GM19372 (cell line): ENCODE data around the gene C1orf35.

Experiments used
- ATAC-seq: cut with Tn5 transposase; IDR thresholded peaks from one replicate; pipeline ENCODE4 v1.9.1; 2021; ENCODE audit warnings: mild to moderate bottlenecking, low read depth, moderate library complexity; ENCODE audit not compliant: unreplicated experiment

C1orf35 gene

DNA sequence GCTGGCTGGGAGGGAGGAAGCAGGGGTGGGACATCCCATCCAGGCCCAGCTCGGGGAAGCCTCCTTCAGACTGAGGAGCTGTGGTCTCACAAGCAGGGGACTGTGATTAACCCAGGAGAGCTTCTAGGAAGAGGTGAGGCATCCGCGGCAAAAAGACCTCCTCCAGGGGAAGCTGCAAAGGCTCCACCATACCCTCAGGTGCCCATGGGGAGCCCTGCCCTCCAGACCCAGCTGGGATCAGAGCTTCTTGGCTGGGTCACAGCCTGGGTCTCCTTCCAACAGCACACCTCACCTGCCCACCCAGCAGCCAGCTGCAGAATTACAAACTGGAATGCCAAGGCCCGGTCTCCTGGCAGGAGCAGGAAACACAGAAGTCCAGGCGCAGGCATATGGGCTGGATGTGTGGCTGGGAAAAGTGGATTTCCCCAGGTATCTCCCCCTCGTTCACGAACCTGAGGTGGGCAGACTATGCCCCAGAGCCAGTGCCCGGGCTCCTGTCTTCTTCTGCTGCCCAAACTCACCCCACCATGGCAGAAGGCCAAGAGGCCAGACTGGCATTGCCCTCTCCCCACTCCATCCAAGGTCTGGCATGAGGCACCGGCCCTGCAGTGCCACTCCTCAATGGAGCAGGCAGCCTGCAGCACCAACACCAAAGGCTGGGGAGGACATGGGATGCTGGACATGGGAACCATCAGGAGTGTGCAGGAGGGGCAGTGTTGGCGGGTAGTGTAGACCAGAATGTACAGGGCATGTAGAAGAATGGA is 36.1 kb downstream of the C1orf35 start:
- no peak for ATAC-seq

DNA sequence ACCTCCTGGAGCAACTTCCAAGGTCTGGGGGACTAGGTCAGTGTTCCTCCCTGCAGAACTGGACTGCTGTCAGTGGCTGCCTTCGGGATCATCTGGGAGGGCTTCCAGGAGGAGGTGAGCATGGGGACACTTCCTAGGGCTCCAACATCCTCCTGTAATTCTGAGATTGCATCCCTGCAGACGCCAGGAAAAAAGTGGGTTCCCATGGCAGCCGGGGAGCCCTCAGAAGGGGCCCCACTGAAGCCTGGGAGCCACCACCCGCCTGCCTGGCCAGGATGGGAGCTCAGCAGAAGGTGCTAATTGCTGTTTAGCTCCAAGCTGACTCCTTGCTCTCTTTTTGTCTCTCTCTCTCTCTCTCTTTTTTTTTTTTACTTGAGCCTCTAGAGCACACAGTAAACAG is 36.7 kb downstream of the C1orf35 start:
- no peak for ATAC-seq

DNA sequence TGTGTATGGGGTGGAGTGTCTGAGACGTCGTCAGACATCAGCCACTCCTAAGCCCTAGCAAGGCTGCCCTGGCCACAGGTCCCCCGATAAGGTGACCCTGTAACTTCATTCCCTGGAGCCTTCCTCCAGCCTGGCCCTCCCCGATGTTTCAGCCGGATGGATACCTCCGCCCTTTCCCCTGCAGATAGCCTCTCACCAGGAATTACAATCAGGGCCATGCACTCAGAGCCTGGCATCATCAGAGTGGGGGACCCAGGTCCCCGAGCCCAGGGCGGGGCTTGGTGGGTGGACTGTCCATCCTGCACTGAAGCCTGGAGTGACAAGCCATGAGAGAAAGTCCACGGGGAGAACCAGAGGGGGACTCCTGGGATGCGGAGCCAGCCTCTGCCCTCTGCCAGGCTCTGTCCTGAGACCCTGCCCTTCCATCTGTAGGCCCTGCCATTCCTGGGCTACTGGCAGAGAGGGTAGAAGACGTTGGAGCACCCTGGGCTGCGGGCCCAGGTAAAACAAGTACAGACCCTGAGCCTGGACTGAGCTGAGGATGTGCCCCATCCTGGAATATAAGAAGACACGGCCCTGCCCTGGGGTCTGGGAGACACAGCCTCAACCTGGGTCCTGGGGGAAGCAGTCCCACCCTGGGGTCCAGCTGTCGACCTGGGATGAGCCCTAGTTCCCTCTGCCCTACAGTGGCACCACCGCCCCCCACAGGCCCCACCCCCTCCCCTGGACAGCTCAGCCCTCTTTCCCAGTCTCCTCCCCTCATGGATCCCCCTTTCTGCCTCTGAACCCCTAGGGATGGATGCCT is 37.4 kb downstream of the C1orf35 start:
- ATAC-seq, result no peak

DNA sequence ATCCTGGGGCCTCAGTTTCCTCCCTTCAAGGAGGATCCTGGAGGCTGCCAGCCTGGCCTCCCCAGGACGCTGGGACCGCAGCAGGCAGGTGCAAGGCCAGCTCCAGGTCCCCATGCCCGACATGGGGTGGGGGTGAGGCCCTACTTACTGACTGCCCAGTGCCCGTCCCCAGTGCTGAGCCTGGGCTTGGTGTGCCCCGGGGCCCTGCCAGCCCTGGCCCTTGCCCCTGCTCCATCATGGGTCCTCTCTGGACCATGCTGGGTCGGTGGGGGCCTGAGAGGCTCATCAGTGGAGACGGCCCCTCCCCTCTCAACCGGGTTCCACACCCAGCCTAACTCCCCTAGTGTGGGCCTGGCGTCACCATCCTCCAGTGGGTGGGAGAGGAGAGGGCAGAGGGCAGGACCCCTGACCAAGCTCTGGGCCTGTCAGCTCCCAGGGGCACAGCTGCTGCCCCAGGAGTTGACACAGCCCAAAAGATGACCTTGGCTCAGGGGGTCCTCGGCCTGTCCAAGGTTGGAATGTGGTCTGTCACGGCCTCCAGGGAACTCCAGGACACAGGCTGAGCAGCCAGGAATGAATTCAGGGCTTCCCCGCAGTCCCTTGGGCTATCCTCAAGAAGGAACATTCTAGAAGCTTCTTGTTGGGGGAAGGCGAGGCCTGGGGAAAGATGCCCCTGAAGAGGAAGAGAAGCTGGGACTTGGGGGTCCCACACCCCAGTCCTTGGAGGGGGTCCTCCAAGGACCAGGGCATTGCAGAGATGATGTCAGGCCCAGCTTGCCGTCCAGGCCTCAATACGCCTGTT is 38.2 kb downstream of the C1orf35 start:
- ATAC-seq, result no peak

DNA sequence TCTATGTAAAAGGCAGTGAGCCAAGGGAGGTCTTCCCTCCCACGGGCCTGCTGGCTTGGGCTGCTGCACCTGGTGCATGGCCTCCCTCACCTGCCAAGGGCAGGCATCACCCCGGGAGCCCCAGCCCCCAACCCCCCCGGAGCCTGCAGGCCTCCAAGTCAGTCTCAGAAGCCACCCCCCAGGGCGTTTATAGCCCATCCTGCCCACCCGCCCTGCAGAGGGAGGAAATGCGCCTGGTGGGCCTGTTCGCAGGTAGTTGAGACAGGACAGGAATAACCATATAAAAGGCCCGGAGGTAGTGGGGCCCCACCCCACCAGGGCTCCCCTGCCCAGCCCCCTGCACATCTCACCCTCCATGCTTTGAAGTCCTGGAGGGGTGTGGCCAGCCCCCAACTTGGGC is 38.8 kb downstream of the C1orf35 start:
- ATAC-seq, result no peak

DNA sequence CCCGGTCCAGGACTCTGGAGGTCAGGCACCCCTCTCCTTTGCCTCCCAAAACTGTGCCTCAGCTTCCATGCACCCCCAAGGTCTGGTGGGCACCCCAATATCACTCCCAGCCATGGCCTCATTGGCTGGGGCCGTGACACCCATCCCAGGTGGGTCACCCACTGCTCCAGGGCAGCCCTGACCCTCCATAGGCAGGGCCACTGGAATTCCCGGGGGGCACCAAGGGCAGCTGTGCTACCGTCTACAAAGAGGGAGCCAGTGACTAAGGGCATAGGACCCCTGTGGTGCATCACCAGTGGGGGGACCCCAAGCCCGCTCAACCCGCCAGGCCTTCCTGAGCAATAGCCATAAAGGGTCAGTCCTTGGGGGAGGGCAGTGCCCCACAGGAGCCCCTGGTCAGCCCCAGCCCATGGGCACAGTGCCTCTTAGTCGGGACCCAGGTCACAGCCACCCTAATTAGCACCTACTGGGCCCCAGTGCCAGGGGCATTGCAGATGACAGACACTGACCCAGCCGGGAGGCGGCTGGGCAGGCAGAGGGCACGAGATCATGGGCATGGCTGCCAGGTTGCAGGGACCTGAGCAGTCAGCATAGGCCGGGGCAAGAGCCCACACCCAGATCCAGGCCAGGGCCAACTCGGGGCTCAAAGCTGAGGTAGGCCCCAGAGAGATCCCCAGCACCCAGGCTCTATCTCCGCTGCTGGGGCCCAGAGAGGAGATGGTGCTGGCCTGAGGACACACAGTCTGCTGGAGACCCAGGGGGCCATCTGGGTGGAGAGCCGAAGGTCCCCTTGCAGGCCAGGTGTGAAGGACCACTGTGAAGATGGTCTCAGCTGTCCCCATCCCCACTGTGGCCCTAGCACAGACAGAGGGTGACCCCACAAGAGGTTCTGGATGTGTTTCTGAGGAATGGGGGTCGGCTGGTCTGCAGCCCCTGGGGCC is 39.6 kb downstream of the C1orf35 start:
- no peak for ATAC-seq

DNA sequence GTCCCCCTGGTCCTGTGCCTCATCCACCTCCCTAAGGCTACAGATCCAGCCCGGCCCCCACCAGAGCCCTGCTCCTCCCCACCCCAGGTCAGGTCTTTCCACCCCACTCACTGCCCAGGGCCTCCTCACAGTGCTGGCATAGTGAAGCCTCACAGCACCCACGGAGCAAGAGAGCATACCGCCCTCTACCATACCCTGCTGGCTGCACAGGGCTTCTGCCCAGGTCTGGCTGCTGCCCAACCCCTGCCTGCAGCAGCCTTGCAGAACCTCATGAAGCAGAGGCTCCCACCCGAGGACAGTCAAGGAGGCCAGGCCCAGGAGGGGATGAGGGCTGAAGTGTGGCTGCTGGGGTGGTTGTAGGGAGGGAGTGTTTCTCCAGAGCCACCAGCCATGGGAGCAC is 40.3 kb downstream of the C1orf35 start:
- ATAC-seq, result no peak

DNA sequence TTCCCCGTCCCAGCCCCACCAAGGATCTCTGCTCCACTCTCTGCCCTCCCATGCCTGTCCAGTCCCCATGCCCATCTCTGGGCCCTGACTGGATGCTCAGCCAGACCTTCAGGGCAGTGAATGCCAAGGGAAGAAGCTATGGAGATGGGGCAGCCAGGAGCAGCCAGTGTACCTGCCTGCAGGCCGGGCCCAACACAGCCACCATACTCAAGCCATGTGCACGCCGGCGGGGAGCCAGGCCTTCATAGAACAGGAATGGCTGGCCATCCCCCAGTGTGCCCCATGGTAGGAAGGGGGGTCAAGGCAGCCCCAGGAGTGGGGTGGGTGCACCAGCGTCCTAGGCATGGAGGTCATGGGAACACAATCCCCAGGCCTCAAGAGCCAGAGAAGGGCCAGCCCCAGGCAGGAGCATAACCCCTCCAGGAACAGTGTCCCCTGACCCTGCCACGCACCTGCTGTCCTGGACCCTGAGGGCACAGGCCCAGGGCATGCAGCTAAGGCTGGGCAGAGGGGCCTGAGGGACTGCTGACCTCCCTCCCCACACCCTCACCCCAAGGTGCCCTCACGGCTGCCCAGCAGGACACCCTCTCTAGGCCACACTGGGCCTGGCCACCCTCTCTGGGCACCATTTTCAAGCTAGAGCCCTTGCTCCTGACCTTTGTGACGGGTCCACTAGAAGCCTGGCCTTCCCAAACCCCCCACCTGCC is 40.9 kb downstream of the C1orf35 start:
- no peak for ATAC-seq

DNA sequence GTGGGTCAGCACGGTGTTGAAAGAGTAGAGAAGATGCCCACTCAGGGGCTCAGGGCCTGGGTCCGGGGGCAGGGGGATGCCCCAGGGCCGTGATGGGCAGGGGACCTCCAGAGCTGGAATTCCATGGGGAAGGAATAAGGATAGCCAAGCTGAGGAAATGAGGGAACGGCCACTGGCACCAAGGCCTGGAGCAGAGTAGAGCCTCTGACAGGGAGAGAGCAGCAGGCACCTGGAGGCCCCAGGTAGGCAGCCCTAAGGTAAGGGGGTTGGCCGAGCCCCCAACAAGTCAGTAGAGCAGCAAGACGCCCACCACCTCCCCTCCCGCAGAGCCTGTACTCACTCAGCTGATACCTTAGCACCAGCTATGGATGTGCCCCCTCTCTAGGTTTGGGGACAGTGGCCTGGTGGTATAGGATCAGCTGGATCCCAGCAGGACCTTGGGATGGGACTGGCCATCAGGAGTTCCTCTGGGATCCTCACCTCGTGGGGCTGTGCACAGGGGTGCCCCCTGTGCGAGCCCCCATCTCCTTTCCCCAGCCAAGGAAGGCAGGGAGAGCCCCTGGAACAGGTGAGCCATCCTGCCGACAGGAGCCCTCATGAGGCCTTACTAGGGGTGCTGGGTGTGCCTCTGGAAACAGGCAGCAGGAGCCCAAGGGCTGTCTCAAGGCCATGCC is 41.6 kb downstream of the C1orf35 start:
- ATAC-seq, result no peak

DNA sequence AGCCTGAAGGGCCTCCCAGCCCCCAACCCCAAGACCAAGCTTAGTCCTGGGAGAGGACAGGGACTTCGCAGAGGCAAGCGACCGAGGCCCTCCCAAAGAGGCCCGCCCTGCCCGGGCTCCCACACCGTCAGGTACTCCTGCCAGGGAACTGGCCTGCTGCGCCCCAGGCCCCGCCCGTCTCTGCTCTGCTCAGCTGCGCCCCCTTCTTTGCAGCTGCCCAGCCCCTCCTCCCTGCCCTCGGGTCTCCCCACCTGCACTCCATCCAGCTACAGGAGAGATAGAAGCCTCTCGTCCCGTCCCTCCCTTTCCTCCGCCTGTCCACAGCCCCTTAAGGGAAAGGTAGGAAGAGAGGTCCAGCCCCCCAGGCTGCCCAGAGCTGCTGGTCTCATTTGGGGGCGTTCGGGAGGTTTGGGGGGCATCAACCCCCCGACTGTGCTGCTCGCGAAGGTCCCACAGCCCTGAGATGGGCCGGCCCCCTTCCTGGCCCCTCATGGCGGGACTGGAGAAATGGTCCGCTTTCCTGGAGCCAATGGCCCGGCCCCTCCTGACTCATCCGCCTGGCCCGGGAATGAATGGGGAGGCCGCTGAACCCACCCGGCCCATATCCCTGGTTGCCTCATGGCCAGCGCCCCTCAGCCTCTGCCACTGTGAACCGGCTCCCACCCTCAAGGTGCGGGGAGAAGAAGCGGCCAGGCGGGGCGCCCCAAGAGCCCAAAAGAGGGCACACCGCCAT is 42.5 kb downstream of the C1orf35 start:
- ATAC-seq, result no peak

DNA sequence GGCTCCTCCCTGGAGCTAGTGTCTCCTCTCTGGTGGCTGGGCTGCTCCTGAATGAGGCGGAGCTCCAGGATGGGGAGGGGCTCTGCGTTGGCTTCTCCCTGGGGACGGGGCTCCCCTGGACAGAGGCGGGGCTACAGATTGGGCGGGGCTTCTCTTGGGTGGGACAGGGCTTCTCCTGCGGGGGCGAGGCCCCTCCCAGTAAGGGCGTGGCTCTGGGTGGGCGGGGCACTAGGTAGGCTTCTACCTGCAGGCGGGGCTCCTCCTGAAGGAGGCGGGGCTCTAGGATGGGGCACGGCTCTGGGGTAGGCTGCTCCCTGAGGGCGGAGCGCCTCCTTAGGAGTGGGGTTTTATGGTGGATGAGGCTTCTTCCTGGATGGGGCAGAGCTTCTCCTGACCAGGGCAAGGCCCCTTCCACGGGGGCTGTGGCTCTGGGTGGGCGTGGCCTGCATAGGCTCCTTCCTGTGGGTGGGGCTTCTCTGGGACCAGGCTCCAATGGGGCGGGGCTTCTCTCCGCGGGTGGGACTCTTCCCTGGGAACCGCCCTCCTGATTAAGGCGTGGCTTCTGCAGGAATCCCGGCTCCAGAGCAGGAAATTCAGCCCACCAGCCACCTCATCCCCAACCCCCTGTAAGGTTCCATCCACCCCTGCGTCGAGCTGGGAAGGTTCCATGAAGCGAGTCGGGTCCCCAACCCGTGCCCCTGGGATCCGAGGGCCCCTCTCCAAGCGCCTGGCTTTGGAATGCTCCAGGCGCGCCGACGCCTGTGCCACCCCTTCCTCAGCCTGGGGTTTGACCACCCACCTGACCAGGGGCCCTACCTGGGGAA is 43.3 kb downstream of the C1orf35 start:
- ATAC-seq, result peak; percentile 48

DNA sequence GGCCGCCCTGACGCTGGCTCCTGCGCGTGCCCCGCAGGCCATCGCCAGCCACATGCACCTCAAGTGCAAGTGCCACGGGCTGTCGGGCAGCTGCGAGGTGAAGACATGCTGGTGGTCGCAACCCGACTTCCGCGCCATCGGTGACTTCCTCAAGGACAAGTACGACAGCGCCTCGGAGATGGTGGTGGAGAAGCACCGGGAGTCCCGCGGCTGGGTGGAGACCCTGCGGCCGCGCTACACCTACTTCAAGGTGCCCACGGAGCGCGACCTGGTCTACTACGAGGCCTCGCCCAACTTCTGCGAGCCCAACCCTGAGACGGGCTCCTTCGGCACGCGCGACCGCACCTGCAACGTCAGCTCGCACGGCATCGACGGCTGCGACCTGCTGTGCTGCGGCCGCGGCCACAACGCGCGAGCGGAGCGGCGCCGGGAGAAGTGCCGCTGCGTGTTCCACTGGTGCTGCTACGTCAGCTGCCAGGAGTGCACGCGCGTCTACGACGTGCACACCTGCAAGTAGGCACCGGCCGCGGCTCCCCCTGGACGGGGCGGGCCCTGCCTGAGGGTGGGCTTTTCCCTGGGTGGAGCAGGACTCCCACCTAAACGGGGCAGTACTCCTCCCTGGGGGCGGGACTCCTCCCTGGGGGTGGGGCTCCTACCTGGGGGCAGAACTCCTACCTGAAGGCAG is 44.0 kb downstream of the C1orf35 start:
- ATAC-seq, result peak; percentile 41

DNA sequence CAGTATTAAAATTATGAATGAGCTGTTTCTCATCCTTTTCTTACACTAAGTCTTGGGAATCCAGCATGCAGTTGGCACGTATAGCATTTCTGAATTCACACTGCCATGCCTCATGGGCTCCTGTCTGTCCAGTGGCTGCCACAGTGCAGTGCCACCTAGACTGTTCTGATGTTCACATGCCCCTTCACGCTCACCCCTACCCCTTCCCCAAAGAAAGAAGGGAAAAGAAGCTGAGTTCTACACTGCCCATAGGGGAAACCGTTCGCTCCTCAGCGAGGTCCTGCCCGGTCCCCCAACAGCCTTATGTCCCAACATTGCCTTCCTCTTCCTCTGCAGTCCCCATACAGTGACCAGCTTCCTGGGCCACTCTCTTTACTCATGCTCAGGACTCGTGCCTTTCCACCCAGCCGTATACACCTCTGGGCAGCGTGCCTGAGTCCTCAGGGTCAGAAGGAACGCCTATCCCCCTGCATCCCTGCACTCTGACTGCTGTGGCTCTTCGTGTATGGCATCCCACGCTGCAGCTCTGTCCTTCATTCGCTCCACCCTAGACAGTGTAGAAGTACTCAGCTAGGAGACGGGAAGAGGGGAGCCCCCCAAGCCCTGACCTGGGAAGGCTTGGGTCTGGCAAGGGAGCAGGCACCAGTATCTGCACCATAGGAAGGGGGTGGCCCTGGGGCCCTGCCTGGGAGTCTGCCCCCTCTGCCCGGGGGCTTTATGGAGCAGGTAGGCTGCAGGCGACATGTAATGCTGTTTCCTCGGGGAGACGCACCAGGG is 44.8 kb downstream of the C1orf35 start:
- no peak for ATAC-seq
